GM12873 (cell line): ENCODE measurements around the gene PAQR6.

Experiments
- TF ChIP-seq, protein P1 (sequence below): IDR thresholded peaks from 2 replicates; pipeline ENCODE4 v1.5.1; 2012; ENCODE audit warnings: low read depth, mild to moderate bottlenecking, moderate library complexity, low read length, control low read depth; ENCODE audit not compliant: insufficient read depth; ENCODE audit errors: missing control alignments

Gene PAQR6

DNA sequence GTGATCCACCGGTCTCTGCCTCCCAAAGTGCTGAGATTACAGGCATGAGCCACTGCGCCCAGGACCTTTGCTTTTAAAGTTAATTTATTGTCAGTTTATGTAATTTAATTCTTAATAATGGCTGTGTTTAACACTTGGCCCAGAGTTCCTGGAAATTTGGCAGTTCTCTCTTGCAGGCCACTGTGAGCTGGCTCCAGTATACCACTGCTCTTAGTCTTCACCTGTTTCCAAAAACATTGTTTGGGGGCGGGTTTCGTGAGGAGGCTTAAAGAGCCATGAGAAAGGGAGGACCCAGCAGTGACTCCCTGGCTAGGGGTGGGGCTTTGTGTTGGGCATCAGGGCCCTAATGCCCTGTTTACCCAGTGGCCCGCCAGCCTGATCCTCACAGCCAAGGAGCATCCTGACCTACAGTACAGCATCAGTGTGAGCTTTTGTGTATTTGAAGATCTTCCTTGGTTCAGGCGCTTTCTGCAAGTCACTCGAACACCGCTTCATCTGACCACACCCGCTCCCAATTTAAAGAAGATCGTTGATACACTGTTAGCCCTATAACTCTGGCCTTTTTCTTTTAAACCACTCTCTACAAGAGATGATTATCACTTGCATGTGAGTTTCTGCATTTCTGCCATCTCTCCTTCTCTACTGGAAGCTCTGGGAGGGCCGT is 17.9 kb downstream of the PAQR6 start:
- TF ChIP-seq, protein P1, sequence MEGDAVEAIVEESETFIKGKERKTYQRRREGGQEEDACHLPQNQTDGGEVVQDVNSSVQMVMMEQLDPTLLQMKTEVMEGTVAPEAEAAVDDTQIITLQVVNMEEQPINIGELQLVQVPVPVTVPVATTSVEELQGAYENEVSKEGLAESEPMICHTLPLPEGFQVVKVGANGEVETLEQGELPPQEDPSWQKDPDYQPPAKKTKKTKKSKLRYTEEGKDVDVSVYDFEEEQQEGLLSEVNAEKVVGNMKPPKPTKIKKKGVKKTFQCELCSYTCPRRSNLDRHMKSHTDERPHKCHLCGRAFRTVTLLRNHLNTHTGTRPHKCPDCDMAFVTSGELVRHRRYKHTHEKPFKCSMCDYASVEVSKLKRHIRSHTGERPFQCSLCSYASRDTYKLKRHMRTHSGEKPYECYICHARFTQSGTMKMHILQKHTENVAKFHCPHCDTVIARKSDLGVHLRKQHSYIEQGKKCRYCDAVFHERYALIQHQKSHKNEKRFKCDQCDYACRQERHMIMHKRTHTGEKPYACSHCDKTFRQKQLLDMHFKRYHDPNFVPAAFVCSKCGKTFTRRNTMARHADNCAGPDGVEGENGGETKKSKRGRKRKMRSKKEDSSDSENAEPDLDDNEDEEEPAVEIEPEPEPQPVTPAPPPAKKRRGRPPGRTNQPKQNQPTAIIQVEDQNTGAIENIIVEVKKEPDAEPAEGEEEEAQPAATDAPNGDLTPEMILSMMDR, result no peak

DNA sequence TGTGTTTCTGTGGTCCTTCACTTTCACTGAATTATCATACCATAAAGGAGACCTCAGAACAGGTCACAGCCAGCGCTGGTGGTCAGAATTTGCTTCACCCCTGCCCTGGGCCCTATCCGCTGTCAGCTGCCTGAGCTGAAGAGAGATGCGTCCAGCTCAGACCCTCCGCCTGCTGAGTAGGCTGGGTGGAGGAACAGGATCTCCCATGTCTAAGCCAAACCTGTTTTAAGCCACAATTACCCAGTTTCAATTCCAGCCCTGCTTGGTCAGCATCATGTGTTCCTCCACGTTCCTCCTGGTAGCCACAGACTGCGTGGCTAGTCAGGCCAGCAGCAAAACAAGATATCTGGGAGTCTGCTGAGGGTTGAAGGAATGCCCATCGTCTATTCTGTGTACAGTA is 19.4 kb downstream of the PAQR6 start:
- TF ChIP-seq, protein P1, result no peak

DNA sequence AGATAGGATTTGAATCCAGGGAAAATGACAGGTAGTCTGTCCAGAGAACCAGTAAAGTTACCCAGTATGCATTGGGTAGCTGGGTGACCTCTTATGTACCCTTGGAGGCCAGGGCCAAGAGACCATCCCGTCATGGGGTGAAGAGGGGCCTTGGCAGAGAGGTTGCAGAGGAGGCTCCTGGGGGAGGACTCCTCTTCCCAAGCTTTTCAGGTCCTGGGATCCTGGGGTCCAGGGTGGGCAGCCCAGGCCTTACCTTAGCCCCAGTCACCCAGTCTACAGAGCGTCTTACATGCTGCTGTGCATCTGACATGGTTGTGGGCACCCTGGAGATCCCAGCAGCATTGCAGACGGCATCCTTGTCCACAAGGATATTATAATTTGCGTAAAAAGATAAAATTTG is 21.1 kb downstream of the PAQR6 start:
- TF ChIP-seq, protein P1, result no peak

DNA sequence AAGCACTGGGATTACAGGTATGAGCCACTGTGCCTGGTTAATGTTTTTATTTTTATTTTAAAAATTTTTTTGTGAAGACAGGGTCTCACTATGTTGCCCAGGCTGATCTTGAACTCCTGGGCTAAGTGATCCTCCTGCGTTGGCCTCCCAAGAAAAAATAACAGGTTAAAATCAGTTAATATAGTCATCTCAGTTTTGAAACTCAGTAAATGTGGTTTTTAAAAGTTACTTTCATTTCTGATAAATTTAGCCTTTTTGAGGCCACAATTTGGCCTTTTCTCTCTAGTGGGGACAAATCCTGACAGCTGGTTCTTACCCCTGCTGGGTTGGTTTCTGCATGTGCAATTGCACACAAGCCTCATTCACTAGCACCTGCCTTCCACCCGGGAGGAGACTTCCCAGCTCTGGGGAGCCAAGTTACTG is 21.7 kb downstream of the PAQR6 start:
- TF ChIP-seq, protein P1, result no peak

DNA sequence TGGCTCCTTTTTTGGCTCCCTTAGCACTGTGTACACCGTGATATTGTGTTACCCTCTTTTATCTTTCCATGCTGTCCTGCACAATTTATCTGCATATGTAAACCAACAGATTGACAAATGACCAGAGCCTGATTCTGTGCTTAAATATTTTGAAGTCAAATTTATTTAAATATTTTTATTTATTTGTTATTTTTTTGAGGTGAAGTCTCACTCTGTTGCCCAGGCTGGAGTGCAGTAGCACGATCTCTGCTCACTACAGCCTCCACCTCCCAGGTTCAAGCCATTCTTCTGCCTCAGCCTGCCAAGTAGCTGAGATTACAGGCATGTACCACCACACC is 22.2 kb downstream of the PAQR6 start:
- TF ChIP-seq, protein P1, result no peak

DNA sequence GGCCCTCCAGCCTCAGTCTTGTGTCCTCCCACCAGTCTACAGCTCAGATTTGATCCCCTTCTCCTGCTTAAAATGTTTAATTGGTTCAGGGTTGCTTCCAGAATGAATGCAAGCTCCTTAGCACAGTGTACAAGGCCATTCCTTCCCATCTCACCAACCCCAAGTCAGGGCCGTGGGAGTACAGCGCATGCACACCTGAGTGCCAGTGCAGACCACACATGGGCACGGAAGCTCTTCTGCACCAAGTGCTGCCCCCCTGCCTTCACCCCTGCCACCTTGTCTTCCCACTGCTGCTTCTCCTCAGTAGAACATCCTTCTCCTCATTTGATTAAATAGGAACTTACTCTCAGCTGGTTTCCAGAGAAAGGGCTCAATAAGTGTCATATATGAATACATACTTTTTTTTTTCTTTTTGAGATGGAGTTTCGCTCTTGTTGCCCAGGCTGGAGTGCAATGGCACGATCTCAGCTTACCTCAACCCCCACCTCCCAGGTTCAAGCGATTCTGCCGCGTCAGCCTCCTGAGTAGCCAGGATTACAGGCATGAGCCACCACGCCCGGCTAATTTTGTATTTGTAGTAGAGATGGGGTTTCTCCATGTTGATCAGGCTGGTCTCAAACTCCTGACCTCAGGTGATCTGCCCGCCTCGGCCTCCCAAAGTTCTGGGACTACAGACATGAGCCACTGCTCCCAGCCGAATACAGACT is 25.7 kb downstream of the PAQR6 start:
- TF ChIP-seq, protein P1, result no peak

DNA sequence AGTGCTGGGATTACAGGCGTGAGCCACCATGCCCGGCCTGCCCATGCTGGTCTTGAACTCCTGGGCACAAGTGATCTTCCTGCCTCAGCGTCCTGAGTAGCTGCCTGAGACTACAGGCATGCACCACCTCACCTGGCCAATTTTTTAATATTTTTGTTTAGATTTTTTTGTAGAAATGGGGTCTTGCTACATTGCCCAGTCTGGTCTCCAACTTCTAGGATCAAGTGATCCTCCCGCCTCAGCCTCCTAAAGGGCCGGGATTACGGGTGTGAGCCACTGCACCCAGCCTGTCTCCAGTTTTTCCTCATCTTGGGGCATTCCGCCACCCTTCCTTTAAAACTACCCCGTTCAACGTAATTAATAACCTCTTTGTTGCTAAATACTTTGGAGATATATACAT is 27.6 kb downstream of the PAQR6 start:
- TF ChIP-seq, protein P1, result no peak
